Measurements from ENCODE around the gene IL15RA.

GRCh38 chr10:5940807-5941218 is 36.5 kb downstream of the IL15RA start:
- TF ChIP-seq MAX (IDR thresholded peaks at IDR 0.05; ENCODE audit: low read depth, low read length) (no peak), RAD21 (IDR thresholded peaks at IDR 0.05; ENCODE audit: insufficient read depth, low read depth, low read length) (no peak), POLR2AphosphoS5 (IDR thresholded peaks at IDR 0.05; ENCODE audit: low read length) (no peak), FOXK2 (IDR thresholded peaks at IDR 0.05) (no peak), KDM1A (IDR thresholded peaks at IDR 0.05; ENCODE audit: borderline replicate concordance) (no peak), TAF1 (IDR thresholded peaks at IDR 0.05; ENCODE audit: borderline replicate concordance, low read depth, low read length) (no peak), ESRRA (IDR thresholded peaks at IDR 0.05; ENCODE audit: low read length) (no peak), CTCF (IDR thresholded peaks at IDR 0.05 in 2 of 3, conservative IDR thresholded peaks at IDR 0.05 in 1 of 3; ENCODE audit: control insufficient read depth in 2 of 3, extremely low read depth in 1 of 3, insufficient read depth in 1 of 3, low read depth in 3 of 3, low read length in 3 of 3) (no peak)

All from GM12878 (cell line).